Neural progenitor cell (in vitro differentiated cells): ENCODE measurements around the gene FGD4. TPM values are rescaled to one million over a fixed set of nuclear protein-coding genes. Genes with fewer than 3 reads are reported as not detected.

Source experiments
- DNase-seq: peaks from one replicate; pipeline ENCODE4 v3.0.0-alpha.2; 2016; ENCODE audit warnings: low spot score
- H2AFZ ChIP-seq: fragments of 200-600 bp; sonication (generic); replicated peaks from 2 replicates; pipeline ENCODE4 v1.6.1; 2016; ENCODE audit warnings: antibody characterized with exemption
- H3F3A ChIP-seq: fragments of 200-600 bp; sonication (generic); 2 replicates; pipeline ENCODE4 v1.6.1; 2016; ENCODE audit warnings: antibody characterized with exemption, low read depth
- H3K27ac ChIP-seq: fragments of 200-600 bp; sonication (generic); 2 replicates; pipeline ENCODE4 v1.5.1; 2016; ENCODE audit warnings: mild to moderate bottlenecking
- H3K27me3 ChIP-seq: fragments of 200-600 bp; sonication (generic); 2 replicates; pipeline ENCODE4 v1.6.1; 2016; ENCODE audit warnings: mild to moderate bottlenecking, moderate library complexity
- H3K36me3 ChIP-seq: fragments of 200-600 bp; sonication (generic); 2 replicates; pipeline ENCODE4 v1.5.1; 2016
- H3K4me1 ChIP-seq: fragments of 200-600 bp; sonication (generic); 2 replicates; pipeline ENCODE4 v1.6.1; 2016; ENCODE audit warnings: mixed run types
- H3K4me2 ChIP-seq: fragments of 200-600 bp; sonication (generic); 2 replicates; pipeline ENCODE4 v1.6.1; 2016
- H3K4me3 ChIP-seq: fragments of 200-600 bp; sonication (generic); 2 replicates; pipeline ENCODE4 v1.5.1; 2016
- H3K79me2 ChIP-seq: fragments of 200-600 bp; sonication (generic); 2 replicates; pipeline ENCODE4 v1.6.1; 2016; ENCODE audit warnings: low read depth
- H3K9ac ChIP-seq: fragments of 200-600 bp; sonication (generic); 2 replicates; pipeline ENCODE4 v1.6.1; 2016
- H3K9me3 ChIP-seq: fragments of 200-600 bp; sonication (generic); 2 replicates; pipeline ENCODE4 v1.5.1; 2016; ENCODE audit warnings: low read depth
- H4K20me1 ChIP-seq: fragments of 200-600 bp; sonication (generic); 2 replicates; pipeline ENCODE4 v1.6.1; 2016; ENCODE audit warnings: low read depth
- H3K27ac Mint-ChIP-seq: 3 replicates; pipeline ENCODE4 v1.8.0; 2021; ENCODE audit warnings: mixed read lengths
- H3K27me3 Mint-ChIP-seq: 2 replicates; pipeline ENCODE4 v1.8.0; 2022; ENCODE audit warnings: low read depth, mild to moderate bottlenecking, inconsistent platforms, moderate library complexity, mixed read lengths; ENCODE audit not compliant: insufficient read depth
- H3K36me3 Mint-ChIP-seq: 3 replicates; pipeline ENCODE4 v1.8.0; 2021; ENCODE audit warnings: mixed read lengths
- H3K4me1 Mint-ChIP-seq: 3 replicates; pipeline ENCODE4 v1.8.0; 2021; ENCODE audit warnings: mixed read lengths
- H3K4me3 Mint-ChIP-seq: 3 replicates; pipeline ENCODE4 v1.8.0; 2021; ENCODE audit warnings: mild to moderate bottlenecking, moderate library complexity, mixed read lengths
- H3K9me3 Mint-ChIP-seq: 3 replicates; pipeline ENCODE4 v1.8.0; 2020; ENCODE audit warnings: mixed read lengths
- EZH2 ChIP-seq: fragments of 200-600 bp; sonication (generic); IDR thresholded peaks from 2 replicates; pipeline ENCODE4 v1.6.1; 2017; ENCODE audit warnings: antibody characterized with exemption, mild to moderate bottlenecking, moderate library complexity
- EZH2phosphoT487 ChIP-seq: fragments of 200-600 bp; sonication (generic); IDR thresholded peaks from 2 replicates; pipeline ENCODE4 v1.6.1; 2017; ENCODE audit warnings: antibody characterized with exemption
- total RNA-seq: library from RNA; depleted of rRNA; stranded (reverse); fragments of >200 nt; gene quantifications from 2 replicates; pipeline ENCODE4 v1.2.3, GENCODE V29; 2015; ENCODE audit warnings: low replicate concordance
- TF ChIP-seq, protein P1 (sequence below): fragments of 200-600 bp; sonication (generic); IDR thresholded peaks from 2 replicates; pipeline ENCODE4 v1.5.1; 2017; ENCODE audit warnings: antibody characterized with exemption, mild to moderate bottlenecking

Gene FGD4
- total RNA-seq, 1 donor from 2014 or later: 41.4 TPM

GRCh38 chr12:32397696-32398095 lies 1.7 kb upstream of the FGD4 start:
- no peaks in the 10 kb centered on the region for H3K9me3 ChIP-seq
- H3K4me3 ChIP-seq: no peak overlapping the region
- peaks cover 23% of the 10 kb centered on the region for H3K27me3 Mint-ChIP-seq
- no peak overlapping the region for H3K27ac ChIP-seq
- peaks cover 39% of the 10 kb centered on the region for H3F3A ChIP-seq
- no peak for DNase-seq
- H3K9ac ChIP-seq: no peak overlapping the region
- no peaks in the 10 kb centered on the region for H3K36me3 Mint-ChIP-seq
- no peak overlapping the region for H3K27ac Mint-ChIP-seq
- H3K36me3 ChIP-seq: no peaks in the 10 kb centered on the region
- no peak overlapping the region for H3K4me2 ChIP-seq
- peaks cover 8% of the 10 kb centered on the region for H3K4me1 ChIP-seq
- no peaks in the 10 kb centered on the region for H4K20me1 ChIP-seq
- peaks cover 27% of the 10 kb centered on the region for H3K79me2 ChIP-seq
- TF ChIP-seq EZH2: no peak
- no peak for TF ChIP-seq EZH2phosphoT487
- TF ChIP-seq, protein P1, sequence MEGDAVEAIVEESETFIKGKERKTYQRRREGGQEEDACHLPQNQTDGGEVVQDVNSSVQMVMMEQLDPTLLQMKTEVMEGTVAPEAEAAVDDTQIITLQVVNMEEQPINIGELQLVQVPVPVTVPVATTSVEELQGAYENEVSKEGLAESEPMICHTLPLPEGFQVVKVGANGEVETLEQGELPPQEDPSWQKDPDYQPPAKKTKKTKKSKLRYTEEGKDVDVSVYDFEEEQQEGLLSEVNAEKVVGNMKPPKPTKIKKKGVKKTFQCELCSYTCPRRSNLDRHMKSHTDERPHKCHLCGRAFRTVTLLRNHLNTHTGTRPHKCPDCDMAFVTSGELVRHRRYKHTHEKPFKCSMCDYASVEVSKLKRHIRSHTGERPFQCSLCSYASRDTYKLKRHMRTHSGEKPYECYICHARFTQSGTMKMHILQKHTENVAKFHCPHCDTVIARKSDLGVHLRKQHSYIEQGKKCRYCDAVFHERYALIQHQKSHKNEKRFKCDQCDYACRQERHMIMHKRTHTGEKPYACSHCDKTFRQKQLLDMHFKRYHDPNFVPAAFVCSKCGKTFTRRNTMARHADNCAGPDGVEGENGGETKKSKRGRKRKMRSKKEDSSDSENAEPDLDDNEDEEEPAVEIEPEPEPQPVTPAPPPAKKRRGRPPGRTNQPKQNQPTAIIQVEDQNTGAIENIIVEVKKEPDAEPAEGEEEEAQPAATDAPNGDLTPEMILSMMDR: no peak
- H3K4me1 Mint-ChIP-seq: peaks cover 13% of the 10 kb centered on the region
- H3K27me3 ChIP-seq: peaks cover 11% of the 10 kb centered on the region
- H2AFZ ChIP-seq: no peak overlapping the region
- H3K9me3 Mint-ChIP-seq: no peaks in the 10 kb centered on the region
- peak overlapping the region; percentile 74 for H3K4me3 Mint-ChIP-seq

GRCh38 chr12:32398181-32398580 lies 1.2 kb upstream of the FGD4 start:
- Histone ChIP-seq H2AFZ (no peak overlapping the region), H3K79me2 (peaks cover 32% of the 10 kb centered on the region), H3K4me2 (peak overlapping the region; percentile 92), H3K9me3 (no peaks in the 10 kb centered on the region), H3K4me3 (no peak overlapping the region), H4K20me1 (no peaks in the 10 kb centered on the region), H3F3A (peaks cover 39% of the 10 kb centered on the region), H3K36me3 (no peaks in the 10 kb centered on the region), H3K27me3 (peaks cover 11% of the 10 kb centered on the region), H3K27ac (no peak overlapping the region), H3K4me1 (peaks cover 8% of the 10 kb centered on the region), H3K9ac (no peak overlapping the region)
- no peak for TF ChIP-seq EZH2phosphoT487
- no peak for TF ChIP-seq EZH2
- TF ChIP-seq, protein P1: no peak
- Mint-ChIP-seq H3K9me3 (no peaks in the 10 kb centered on the region), H3K36me3 (no peaks in the 10 kb centered on the region), H3K4me1 (peaks cover 13% of the 10 kb centered on the region), H3K4me3 (peak overlapping the region; percentile 83), H3K27me3 (peaks cover 23% of the 10 kb centered on the region), H3K27ac (no peak overlapping the region)
- DNase-seq: no peak

DNA sequence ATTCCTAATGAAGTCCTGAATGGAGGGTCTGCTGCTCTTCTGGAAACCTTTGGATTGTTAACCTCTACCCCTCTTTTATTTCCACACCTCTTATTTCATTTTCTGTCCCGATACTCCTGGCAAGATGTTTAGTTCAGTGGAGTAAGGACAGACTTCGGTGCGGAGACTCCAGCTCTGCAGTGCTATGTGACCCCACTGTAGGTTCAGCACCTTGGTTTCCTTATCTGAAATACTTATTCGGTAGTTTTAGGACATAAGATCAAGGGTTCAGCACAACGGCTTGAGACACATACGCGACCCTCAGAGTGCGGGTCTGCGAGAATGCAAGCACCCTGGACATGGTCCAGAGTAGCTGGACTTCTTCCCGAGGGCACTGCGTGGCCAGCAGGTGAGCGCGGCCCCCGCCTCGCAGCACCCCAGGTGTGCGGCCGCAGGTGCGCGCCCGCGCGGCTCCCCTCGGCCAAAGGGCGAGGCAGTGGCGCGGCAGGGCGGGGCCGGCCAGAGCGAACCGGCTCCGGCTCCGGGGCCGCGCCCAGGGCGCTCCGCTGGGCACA lies 465 bp upstream of the FGD4 start:
- H3K9me3 Mint-ChIP-seq: no peaks in the 10 kb centered on the region
- Histone ChIP-seq H3K79me2 (peaks cover 39% of the 10 kb centered on the region), H4K20me1 (no peaks in the 10 kb centered on the region), H3K4me2 (peak overlapping the region; percentile 92), H3K9ac (no peak overlapping the region), H3F3A (peaks cover 39% of the 10 kb centered on the region), H3K36me3 (no peaks in the 10 kb centered on the region), H3K4me1 (peaks cover 8% of the 10 kb centered on the region), H3K4me3 (peak overlapping the region; percentile 80), H3K27ac (peak overlapping the region; percentile 78), H3K9me3 (no peaks in the 10 kb centered on the region), H2AFZ (peak overlapping the region; percentile 92), H3K27me3 (peaks cover 11% of the 10 kb centered on the region)
- H3K27ac Mint-ChIP-seq: no peak overlapping the region
- H3K4me3 Mint-ChIP-seq: peak overlapping the region; percentile 83
- no peaks in the 10 kb centered on the region for H3K36me3 Mint-ChIP-seq
- DNase-seq: no peak
- peaks cover 23% of the 10 kb centered on the region for H3K27me3 Mint-ChIP-seq
- peaks cover 13% of the 10 kb centered on the region for H3K4me1 Mint-ChIP-seq
- TF ChIP-seq, protein P1: no peak
- TF ChIP-seq EZH2phosphoT487: no peak
- no peak for TF ChIP-seq EZH2
